Central memory CD8-positive, alpha-beta T cell (primary cell): ENCODE results near the gene FUT2.
"Not testable (repeated sequence)": the region's sequence is repeated elsewhere in the genome, so short reads cannot be mapped to it uniquely, and the experiment has no call there.

ENCODE experiments used
- ATAC-seq: fragments of 150-1000 bp; cut with Tn5 transposase; replicated peaks from 2 replicates; pipeline ENCODE4 v1.10.0; 2022; ENCODE audit warnings: mild to moderate bottlenecking, moderate FRiP score, moderate number of reproducible peaks; ENCODE audit not compliant: poor library complexity, severe bottlenecking; ENCODE audit errors: extremely low read depth
- DNase-seq, 2 donors: peaks; one replicate each; pipeline ENCODE4 v3.0.0; 2021; ENCODE audit warnings: low spot score in 2 of 2
- H3K27ac Mint-ChIP-seq: one replicate; pipeline ENCODE4 v1.8.0; 2022; ENCODE audit warnings: low read depth, mild to moderate bottlenecking, moderate library complexity, mixed read lengths
- H3K27me3 Mint-ChIP-seq: one replicate; pipeline ENCODE4 v1.8.0; 2022; ENCODE audit warnings: mixed read lengths
- H3K36me3 Mint-ChIP-seq: one replicate; pipeline ENCODE4 v1.8.0; 2022; ENCODE audit warnings: mild to moderate bottlenecking, moderate library complexity, mixed read lengths; ENCODE audit not compliant: insufficient read depth
- H3K4me1 Mint-ChIP-seq: one replicate; pipeline ENCODE4 v1.8.0; 2022; ENCODE audit warnings: mixed read lengths
- H3K4me3 Mint-ChIP-seq: one replicate; pipeline ENCODE4 v1.8.0; 2022; ENCODE audit warnings: mild to moderate bottlenecking, moderate library complexity, mixed read lengths
- H3K9me3 Mint-ChIP-seq: one replicate; pipeline ENCODE4 v1.8.0; 2022; ENCODE audit warnings: mixed read lengths

FUT2 gene

GRCh38 chr19:48674216-48674809 lies 21.5 kb upstream of the FUT2 start:
- Mint-ChIP-seq H3K9me3 (peaks cover 7% of the 10 kb centered on the region), H3K36me3 (peaks cover 5% of the 10 kb centered on the region), H3K4me3 (no peak overlapping the region), H3K4me1 (peaks cover 8% of the 10 kb centered on the region), H3K27ac (no peak overlapping the region), H3K27me3 (no peaks in the 10 kb centered on the region)
- DNase-seq, result no peak
- no peak for ATAC-seq

DNA sequence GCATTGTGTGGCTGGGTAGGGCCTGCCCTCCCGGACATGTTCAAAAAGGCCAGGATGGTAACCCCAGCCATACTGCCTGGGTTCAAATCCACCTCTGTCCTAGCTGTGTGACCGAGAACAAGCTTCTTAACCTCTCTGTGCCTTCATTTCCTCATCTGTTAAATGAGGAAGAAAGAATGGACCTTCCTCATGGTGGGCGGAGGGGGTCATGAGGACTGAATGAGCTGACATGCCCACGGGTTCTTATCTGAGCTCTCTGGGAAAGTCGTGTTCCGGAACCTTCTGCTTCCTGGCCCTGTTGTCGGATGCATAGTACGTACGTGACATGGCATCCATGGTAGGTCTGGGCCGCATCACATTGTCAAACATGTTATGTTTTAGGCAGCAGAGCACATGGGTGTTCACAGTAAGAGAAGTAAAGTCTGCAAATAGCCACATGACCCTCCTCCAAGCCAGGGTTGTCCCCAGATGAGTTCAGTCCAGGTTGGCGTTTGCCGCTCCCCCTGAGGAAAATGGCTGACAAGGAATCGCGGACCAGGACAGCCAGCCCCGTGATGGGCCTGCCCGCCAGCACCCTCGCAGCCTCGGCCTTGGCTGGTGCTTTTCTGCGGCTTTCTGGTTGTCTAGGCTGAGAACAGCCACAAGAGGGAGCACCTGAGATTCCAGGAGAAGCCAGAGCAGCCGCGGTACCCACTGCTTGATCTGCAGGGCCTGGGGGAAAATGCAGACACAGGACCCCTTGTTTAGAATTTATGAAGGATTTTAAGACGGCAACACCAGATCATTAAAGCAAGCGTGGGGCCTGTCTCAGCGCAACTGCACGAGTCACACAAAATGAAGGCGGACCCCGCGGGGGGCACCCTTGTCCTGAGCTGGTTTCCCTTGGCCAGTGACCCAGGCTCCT lies 20.6 kb upstream of the FUT2 start:
- peaks cover 8% of the 10 kb centered on the region for H3K4me1 Mint-ChIP-seq
- no peaks in the 10 kb centered on the region for H3K27me3 Mint-ChIP-seq
- no peaks in the 10 kb centered on the region for H3K9me3 Mint-ChIP-seq
- peak overlapping the region; percentile 67 for H3K27ac Mint-ChIP-seq
- DNase-seq (peak; percentile 60 to 66), ATAC-seq (peak; percentile 62)
- no peaks in the 10 kb centered on the region for H3K36me3 Mint-ChIP-seq
- no peak overlapping the region for H3K4me3 Mint-ChIP-seq

- ATAC-seq (no peak), DNase-seq (no peak)
- Mint-ChIP-seq H3K27ac (no peak overlapping the region), H3K9me3 (no peaks in the 10 kb centered on the region), H3K27me3 (no peaks in the 10 kb centered on the region), H3K4me1 (peaks cover 8% of the 10 kb centered on the region), H3K4me3 (no peak overlapping the region), H3K36me3 (no peaks in the 10 kb centered on the region)
Observed at GRCh38 chr19:48676487-48676886, 19.3 kb upstream of the FUT2 start.

DNA sequence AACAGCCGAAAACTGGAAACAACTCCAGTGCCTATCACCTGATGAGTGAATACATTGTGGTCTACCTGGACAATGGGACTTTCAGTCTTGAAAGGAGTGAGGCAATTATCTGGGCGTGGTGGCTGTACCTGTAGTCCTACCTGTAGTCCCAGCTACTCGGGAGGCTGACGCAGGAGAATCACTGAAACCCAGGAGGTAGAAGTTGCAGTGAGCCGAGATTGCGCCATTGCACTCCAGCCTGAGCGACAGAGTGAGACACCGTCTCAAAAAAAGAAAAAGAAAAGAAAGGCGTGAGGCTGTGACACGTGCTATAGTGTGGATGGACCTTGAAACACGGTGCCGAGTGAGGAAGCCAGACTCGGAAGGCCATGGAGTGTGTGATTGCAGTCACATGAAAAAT lies 18.9 kb upstream of the FUT2 start:
- H3K36me3 Mint-ChIP-seq, result no peaks in the 10 kb centered on the region
- H3K9me3 Mint-ChIP-seq, result no peaks in the 10 kb centered on the region
- H3K27ac Mint-ChIP-seq, result no peak overlapping the region
- DNase-seq, result no peak
- no peak for ATAC-seq
- no peaks in the 10 kb centered on the region for H3K27me3 Mint-ChIP-seq
- H3K4me1 Mint-ChIP-seq, result peaks cover 8% of the 10 kb centered on the region
- H3K4me3 Mint-ChIP-seq, result no peak overlapping the region

DNA sequence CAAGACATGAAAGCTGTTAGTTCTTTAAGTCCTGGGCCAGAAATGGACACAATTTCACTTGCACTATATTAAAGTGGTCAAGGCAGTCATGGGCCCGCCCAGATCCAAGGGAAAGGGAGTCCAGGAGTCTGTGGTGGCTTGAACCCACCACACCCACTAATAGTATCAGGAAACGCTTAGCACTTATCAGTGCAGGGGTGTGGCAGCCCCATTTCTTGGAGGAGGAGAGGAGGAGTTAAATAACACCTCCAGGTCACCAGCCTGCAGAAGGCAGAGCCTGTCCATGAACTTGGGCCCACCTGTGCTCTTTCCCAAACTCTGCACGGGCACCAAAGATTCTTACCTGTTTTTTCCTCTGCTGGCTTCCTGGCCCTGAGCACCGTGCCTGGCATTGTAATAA lies 17.6 kb upstream of the FUT2 start:
- DNase-seq (no peak), ATAC-seq (no peak)
- no peaks in the 10 kb centered on the region for H3K27me3 Mint-ChIP-seq
- no peaks in the 10 kb centered on the region for H3K9me3 Mint-ChIP-seq
- H3K4me3 Mint-ChIP-seq, result no peak overlapping the region
- no peaks in the 10 kb centered on the region for H3K36me3 Mint-ChIP-seq
- H3K4me1 Mint-ChIP-seq, result peaks cover 8% of the 10 kb centered on the region
- no peak overlapping the region for H3K27ac Mint-ChIP-seq

DNA sequence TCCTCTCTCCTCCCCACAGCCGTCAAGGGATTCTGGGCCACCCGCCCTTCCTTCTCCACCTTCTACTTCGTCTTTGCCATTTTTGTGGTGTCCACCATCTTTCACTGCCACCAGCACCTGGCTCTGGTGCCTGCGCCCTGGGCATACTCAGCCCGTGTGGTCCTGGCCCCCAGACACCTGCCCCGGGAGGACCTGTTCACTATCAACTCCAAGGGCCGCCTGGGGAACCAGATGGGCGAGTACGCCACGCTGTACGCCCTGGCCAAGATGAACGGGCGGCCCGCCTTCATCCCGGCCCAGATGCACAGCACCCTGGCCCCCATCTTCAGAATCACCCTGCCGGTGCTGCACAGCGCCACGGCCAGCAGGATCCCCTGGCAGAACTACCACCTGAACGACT lies 15.8 kb upstream of the FUT2 start:
- ATAC-seq, DNase-seq, H3K36me3 Mint-ChIP-seq, H3K4me1 Mint-ChIP-seq, H3K4me3 Mint-ChIP-seq, H3K27ac Mint-ChIP-seq, H3K27me3 Mint-ChIP-seq, H3K9me3 Mint-ChIP-seq: not testable (repeated sequence)

DNA sequence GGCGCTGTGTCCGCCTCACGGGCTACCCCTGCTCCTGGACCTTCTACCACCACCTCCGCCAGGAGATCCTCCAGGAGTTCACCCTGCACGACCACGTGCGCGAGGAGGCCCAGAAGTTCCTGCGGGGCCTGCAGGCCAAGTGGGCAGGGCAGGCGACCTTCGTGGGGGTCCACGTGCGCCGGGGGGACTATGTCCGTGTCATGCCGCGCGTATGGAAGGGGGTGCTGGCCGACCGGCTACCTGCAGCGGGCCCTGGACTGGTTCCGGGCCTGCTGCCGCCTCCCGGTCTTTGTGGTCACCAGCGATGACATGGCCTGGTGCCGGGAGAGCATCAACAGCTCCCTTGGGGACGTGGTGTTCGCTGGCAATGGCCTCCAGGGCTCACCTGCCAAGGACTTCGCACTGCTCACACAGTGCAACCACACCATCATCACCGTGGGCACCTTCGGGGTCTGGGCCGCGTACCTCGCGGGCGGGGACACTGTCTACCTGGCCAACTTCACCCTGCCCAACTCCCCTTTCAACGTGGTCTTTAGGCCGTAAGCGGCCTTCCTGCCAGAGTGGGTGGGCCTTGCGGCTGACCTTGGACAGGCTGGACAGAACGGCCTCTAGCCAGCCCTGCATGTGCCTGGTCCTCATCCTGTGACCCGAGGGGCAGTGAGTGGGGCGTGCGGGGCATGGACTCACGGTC lies 15.2 kb upstream of the FUT2 start:
- DNase-seq, result no peak
- Mint-ChIP-seq H3K9me3 (no peaks in the 10 kb centered on the region), H3K27ac (no peak overlapping the region), H3K4me3 (no peak overlapping the region), H3K4me1 (peaks cover 1% of the 10 kb centered on the region), H3K36me3 (no peaks in the 10 kb centered on the region), H3K27me3 (no peaks in the 10 kb centered on the region)
- no peak for ATAC-seq

DNA sequence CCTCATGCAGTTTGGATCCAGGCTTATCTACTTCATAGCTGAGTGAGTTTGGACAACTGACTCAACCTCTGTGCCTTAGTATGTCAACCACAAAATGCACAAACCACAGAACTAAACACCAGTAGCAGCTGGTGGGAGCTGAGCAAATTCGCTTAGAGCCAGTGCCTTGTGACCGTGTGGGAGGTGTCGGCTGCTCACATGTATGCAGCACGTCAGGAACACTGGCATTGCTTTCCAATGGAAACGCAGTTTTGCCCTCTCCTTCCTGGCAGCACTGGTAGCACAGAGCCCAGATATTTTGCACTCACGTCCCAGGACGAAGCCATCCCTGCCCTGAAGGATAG lies 14.7 kb upstream of the FUT2 start:
- no peaks in the 10 kb centered on the region for H3K9me3 Mint-ChIP-seq
- DNase-seq, result no peak
- no peaks in the 10 kb centered on the region for H3K4me1 Mint-ChIP-seq
- no peaks in the 10 kb centered on the region for H3K27me3 Mint-ChIP-seq
- ATAC-seq, result no peak
- H3K4me3 Mint-ChIP-seq, result no peak overlapping the region
- no peak overlapping the region for H3K27ac Mint-ChIP-seq
- H3K36me3 Mint-ChIP-seq, result no peaks in the 10 kb centered on the region

DNA sequence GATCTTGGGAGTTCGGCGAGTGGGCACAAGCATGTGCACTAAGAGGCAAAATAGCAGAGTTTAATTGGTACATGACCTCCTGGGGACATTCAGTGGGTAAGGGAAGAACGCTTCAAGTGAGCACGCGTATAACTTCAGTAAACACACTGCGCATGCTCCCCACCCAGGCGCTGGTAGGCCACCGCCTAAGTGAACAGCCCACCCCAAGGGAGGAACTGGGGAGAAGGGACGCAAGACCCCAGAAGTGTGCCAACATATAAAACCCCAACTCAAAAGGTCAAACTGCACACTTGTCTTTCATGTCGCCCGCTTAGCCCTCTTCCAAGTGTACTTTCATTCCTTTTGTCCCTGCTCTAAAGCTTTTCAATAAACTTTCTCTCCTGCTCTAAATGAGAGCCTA lies 12.4 kb upstream of the FUT2 start:
- H3K27ac Mint-ChIP-seq, result no peak overlapping the region
- no peak for ATAC-seq
- H3K36me3 Mint-ChIP-seq, result no peaks in the 10 kb centered on the region
- H3K9me3 Mint-ChIP-seq, result no peaks in the 10 kb centered on the region
- H3K4me3 Mint-ChIP-seq, result no peak overlapping the region
- H3K4me1 Mint-ChIP-seq, result no peaks in the 10 kb centered on the region
- DNase-seq, result no peak
- H3K27me3 Mint-ChIP-seq, result no peaks in the 10 kb centered on the region

- no peak for ATAC-seq
- Mint-ChIP-seq H3K27me3 (no peaks in the 10 kb centered on the region), H3K36me3 (no peaks in the 10 kb centered on the region), H3K27ac (no peak overlapping the region), H3K4me1 (no peaks in the 10 kb centered on the region), H3K4me3 (no peak overlapping the region), H3K9me3 (no peaks in the 10 kb centered on the region)
- no peak for DNase-seq
Observed at GRCh38 chr19:48685583-48685982, 10.2 kb upstream of the FUT2 start.

GRCh38 chr19:48686088-48686487 lies 9.7 kb upstream of the FUT2 start:
- Mint-ChIP-seq H3K4me1 (no peaks in the 10 kb centered on the region), H3K27me3 (no peaks in the 10 kb centered on the region), H3K27ac (no peak overlapping the region), H3K4me3 (no peak overlapping the region), H3K9me3 (no peaks in the 10 kb centered on the region), H3K36me3 (no peaks in the 10 kb centered on the region)
- ATAC-seq (no peak), DNase-seq (no peak)

- H3K4me3 Mint-ChIP-seq, H3K9me3 Mint-ChIP-seq, H3K36me3 Mint-ChIP-seq, H3K27ac Mint-ChIP-seq, H3K4me1 Mint-ChIP-seq, ATAC-seq, DNase-seq, H3K27me3 Mint-ChIP-seq: not testable (repeated sequence)
Observed at GRCh38 chr19:48686637-48687036, 9.1 kb upstream of the FUT2 start.

GRCh38 chr19:48687776-48688175 lies 8.0 kb upstream of the FUT2 start:
- no peak overlapping the region for H3K4me3 Mint-ChIP-seq
- no peaks in the 10 kb centered on the region for H3K9me3 Mint-ChIP-seq
- H3K27me3 Mint-ChIP-seq, result no peaks in the 10 kb centered on the region

More at GRCh38 chr19:48687776-48688175, 8.0 kb upstream of the FUT2 start:
- Mint-ChIP-seq H3K4me1 (no peaks in the 10 kb centered on the region), H3K27ac (no peak overlapping the region), H3K36me3 (no peaks in the 10 kb centered on the region)
- no peak for ATAC-seq
- no peak for DNase-seq
